Ascending aorta (tissue), 2 donors: ENCODE results near the gene TMEM253. TPM values are rescaled to one million over a fixed set of nuclear protein-coding genes. Genes with fewer than 3 reads are reported as not detected.

ENCODE experiments used
- DNase-seq, 2 donors: peaks; one replicate each; pipeline ENCODE4 v3.0.0-alpha.2; 2019; ENCODE audit warnings: low spot score in 2 of 2
- H3K27ac ChIP-seq, 2 donors: fragments of 200-600 bp; sonication (generic); one replicate each; pipeline ENCODE4 v1.5.1; 2016 to 2017; ENCODE audit warnings: mild to moderate bottlenecking in 1 of 2
- H3K27me3 ChIP-seq: fragments of 200-600 bp; sonication (generic); one replicate; pipeline ENCODE4 v1.5.1; 2017
- H3K36me3 ChIP-seq, 2 donors: fragments of 200-600 bp; sonication (generic); one replicate each; pipeline ENCODE4 v1.5.1; 2016
- H3K4me1 ChIP-seq, 2 donors: fragments of 200-600 bp; sonication (generic); one replicate each; pipeline ENCODE4 v1.5.1; 2016 to 2017; ENCODE audit warnings: mild to moderate bottlenecking in 1 of 2
- H3K4me3 ChIP-seq, 2 donors: fragments of 200-600 bp; sonication (generic); one replicate each; pipeline ENCODE4 v1.5.1; 2016 to 2017; ENCODE audit warnings: mild to moderate bottlenecking in 1 of 2
- H3K9me3 ChIP-seq, 2 donors: fragments of 200-600 bp; sonication (generic); one replicate each; pipeline ENCODE4 v1.5.1; 2016
- CTCF ChIP-seq, 3 experiments: fragments of 200-600 bp in 2 of 3; fragments of 450-650 bp in 1 of 3; sonication (generic) in 2 of 3; IDR thresholded peaks; one replicate each; pipeline ENCODE4 v1.5.1; 2016 to 2019; ENCODE audit warnings: antibody characterized with exemption in 3 of 3, mild to moderate bottlenecking in 1 of 3, moderate library complexity in 1 of 3
- intact Hi-C: fragments of 100-400 bp; cut with DNase I; formaldehyde crosslinking; loops from one replicate; pipeline ENCODE4 v1.15.1; 2023
- total RNA-seq: library from RNA; depleted of rRNA; stranded (reverse); fragments of >200 nt; gene quantifications from one replicate; pipeline ENCODE4 v1.1.0, GENCODE V29; 2016

Gene TMEM253
- total RNA-seq, 1 donor from 2014 or later = not detected

GRCh38 chr14:21102521-21103410 is 1.9 kb downstream of the TMEM253 start:
- Histone ChIP-seq H3K27me3 (no peaks in the 10 kb centered on the region), H3K27ac (peak overlapping the region; percentile 97), H3K4me1 (peaks cover 3 to 22% of the 10 kb centered on the region in 2 donors), H3K36me3 (no peaks in the 10 kb centered on the region), H3K9me3 (no peaks in the 10 kb centered on the region), H3K4me3 (peak overlapping the region; percentile 67 to 73)
- no peak for DNase-seq
- TF ChIP-seq CTCF (IDR thresholded peaks at IDR 0.05) = no peak
- intact Hi-C loops = loop anchor here (5.0 to 10.0 kb wide), 2 partner anchors 282 to 420 kb away; partner anchors contain the start of genes RNASE4 and SUPT16H

GRCh38 chr14:21103411-21103709 is 2.5 kb downstream of the TMEM253 start:
- peak overlapping the region; percentile 97 for H3K27ac ChIP-seq
- H3K4me1 ChIP-seq = peaks cover 3 to 22% of the 10 kb centered on the region in 2 donors
- intact Hi-C loops = loop anchor here (5.0 to 10.0 kb wide), 2 partner anchors 281 to 421 kb away; partner anchors contain the start of genes RNASE4 and SUPT16H
- H3K4me3 ChIP-seq = peak overlapping the region; percentile 67 to 73
- H3K27me3 ChIP-seq = no peaks in the 10 kb centered on the region
- no peaks in the 10 kb centered on the region for H3K36me3 ChIP-seq
- no peaks in the 10 kb centered on the region for H3K9me3 ChIP-seq
- peak in 1 of 3 experiments; percentile 86 for TF ChIP-seq CTCF (IDR thresholded peaks at IDR 0.05)
- no peak for DNase-seq

- H3K27me3 ChIP-seq = no peaks in the 10 kb centered on the region
- DNase-seq = peak; percentile 87 to 98
- no peaks in the 10 kb centered on the region for H3K36me3 ChIP-seq
- H3K4me1 ChIP-seq = peaks cover 3 to 22% of the 10 kb centered on the region in 2 donors
- peak overlapping the region; percentile 67 to 73 for H3K4me3 ChIP-seq
- intact Hi-C loops = loop anchor here (1.0 to 10.0 kb wide), 5 partner anchors 12 to 422 kb away; partner anchors contain the start of genes HNRNPC, RNASE4 and SUPT16H
- H3K27ac ChIP-seq = peak overlapping the region; percentile 97
- peak in 2 of 3 experiments; percentile 81 to 88 for TF ChIP-seq CTCF (IDR thresholded peaks at IDR 0.05)
- no peaks in the 10 kb centered on the region for H3K9me3 ChIP-seq
These were observed 3.0 kb downstream of the TMEM253 start for GRCh38 chr14:21103710-21104447.

- H3K27ac ChIP-seq = peak overlapping the region; percentile 97
- no peaks in the 10 kb centered on the region for H3K27me3 ChIP-seq
- H3K4me1 ChIP-seq = peaks cover under 1 to 17% of the 10 kb centered on the region in 2 donors
- no peaks in the 10 kb centered on the region for H3K9me3 ChIP-seq
- intact Hi-C loops = loop anchor here (1.0 to 10.0 kb wide), 6 partner anchors 12 to 422 kb away; partner anchors contain the start of genes HNRNPC, RNASE4 and SUPT16H
- peak in 1 of 2 donors; percentile 89 for DNase-seq
- peak overlapping the region; percentile 67 to 73 for H3K4me3 ChIP-seq
- no peaks in the 10 kb centered on the region for H3K36me3 ChIP-seq
- TF ChIP-seq CTCF (IDR thresholded peaks at IDR 0.05) = peak; percentile 92 to 98 (median 97)
These were observed 3.7 kb downstream of the TMEM253 start for GRCh38 chr14:21104448-21105060.

- no peak for TF ChIP-seq CTCF (IDR thresholded peaks at IDR 0.05)
- H3K27me3 ChIP-seq = no peaks in the 10 kb centered on the region
- H3K27ac ChIP-seq = peak overlapping the region; percentile 97
- intact Hi-C loops = loop anchor here (2.0 to 10.0 kb wide), 3 partner anchors 164 to 280 kb away; partner anchors contain the start of genes HNRNPC and SUPT16H
- no peak overlapping the region for H3K4me3 ChIP-seq
- H3K36me3 ChIP-seq = no peaks in the 10 kb centered on the region
- no peaks in the 10 kb centered on the region for H3K9me3 ChIP-seq
- no peak for DNase-seq
- peaks cover 0 to 15% of the 10 kb centered on the region in 2 donors for H3K4me1 ChIP-seq
These were observed 4.2 kb downstream of the TMEM253 start for GRCh38 chr14:21105095-21105494.
